HFF-Myc (cell line): ENCODE results near the gene ANGPTL2.

Experiments used
- DNase-seq: peaks from one replicate; pipeline ENCODE4 v3.0.0-alpha.2; 2011; ENCODE audit warnings: low read depth; ENCODE audit errors: extremely low read depth
- H3K4me3 ChIP-seq: replicated peaks from 2 replicates; pipeline ENCODE4 v1.5.1; 2011; ENCODE audit warnings: low read depth, mild to moderate bottlenecking, control low read depth, low read length
- CTCF ChIP-seq: IDR thresholded peaks from 2 replicates; pipeline ENCODE4 v1.5.1; 2012; ENCODE audit warnings: mild to moderate bottlenecking, low read depth, low read length, control low read depth; ENCODE audit errors: missing control alignments

The ANGPTL2 gene

GRCh38 chr9:127166651-127167524 is 44.5 kb upstream of the ANGPTL2 start:
- TF ChIP-seq CTCF: no peak
- no peak for DNase-seq

GRCh38 chr9:127166111-127166510 is 43.7 kb upstream of the ANGPTL2 start:
- no peak for TF ChIP-seq CTCF
- DNase-seq: no peak

More at GRCh38 chr9:127166651-127167524, 44.5 kb upstream of the ANGPTL2 start:
- H3K4me3 ChIP-seq: no peak overlapping the region

GRCh38 chr9:127165116-127165515 is 42.7 kb upstream of the ANGPTL2 start:
- H3K4me3 ChIP-seq: no peak overlapping the region
- no peak for DNase-seq
- no peak for TF ChIP-seq CTCF

More at GRCh38 chr9:127166111-127166510, 43.7 kb upstream of the ANGPTL2 start:
- no peak overlapping the region for H3K4me3 ChIP-seq

- no peak overlapping the region for H3K4me3 ChIP-seq
- TF ChIP-seq CTCF: no peak
- DNase-seq: peak; percentile 81
Observed at GRCh38 chr9:127163409-127163808, 41.0 kb upstream of the ANGPTL2 start.

GRCh38 chr9:127162864-127163365 is 40.5 kb upstream of the ANGPTL2 start:
- no peak for DNase-seq
- no peak for TF ChIP-seq CTCF
- H3K4me3 ChIP-seq: no peak overlapping the region

GRCh38 chr9:127162046-127162863 is 39.8 kb upstream of the ANGPTL2 start:
- TF ChIP-seq CTCF: no peak
- no peak for DNase-seq
- H3K4me3 ChIP-seq: no peak overlapping the region
